SH-SY5Y (cell line): ENCODE measurements around the gene NBDY.

Experiments used
- GATA2 ChIP-seq: IDR thresholded peaks from 2 replicates; pipeline ENCODE4 v1.6.1; 2011; ENCODE audit warnings: mild to moderate bottlenecking, low read depth, low read length
- GATA3 ChIP-seq: IDR thresholded peaks from 2 replicates; pipeline ENCODE4 v1.6.1; 2011; ENCODE audit warnings: low read depth, mild to moderate bottlenecking, low read length, moderate library complexity

GRCh38 chrX:56727531-56727930, 1.5 kb upstream of the NBDY start:
- TF ChIP-seq GATA3 = no peak
- TF ChIP-seq GATA2 = no peak
